Muscle layer of colon (tissue), 2 donors: ENCODE results near the gene MAML3.

ENCODE experiments used
- H3K27ac ChIP-seq: one replicate; pipeline ENCODE4 v1.7.0; 2013; ENCODE audit warnings: low read depth, mild to moderate bottlenecking, low read length, moderate library complexity
- H3K27me3 ChIP-seq, 2 donors: one replicate each; pipeline ENCODE4 v1.7.0; 2013; ENCODE audit warnings: low read length in 2 of 2, mild to moderate bottlenecking in 2 of 2; ENCODE audit not compliant: insufficient read depth in 2 of 2, control insufficient read depth in 1 of 2
- H3K36me3 ChIP-seq: one replicate; pipeline ENCODE4 v1.7.0; 2013; ENCODE audit warnings: mild to moderate bottlenecking, low read length; ENCODE audit not compliant: insufficient read depth
- H3K4me1 ChIP-seq: one replicate; pipeline ENCODE4 v1.7.0; 2013; ENCODE audit warnings: mild to moderate bottlenecking, low read length; ENCODE audit not compliant: insufficient read depth
- H3K4me3 ChIP-seq, 2 donors: one replicate each; pipeline ENCODE4 v1.7.0; 2013; ENCODE audit warnings: low read length in 2 of 2, low read depth in 1 of 2, mild to moderate bottlenecking in 1 of 2, moderate library complexity in 1 of 2
- H3K9ac ChIP-seq: one replicate; pipeline ENCODE4 v1.7.0; 2013; ENCODE audit warnings: low read length
- H3K9me3 ChIP-seq: one replicate; pipeline ENCODE4 v1.7.0; 2013; ENCODE audit warnings: mild to moderate bottlenecking, low read length
- donor health status: abdominal sarcoma.
- donor health status: Adenocarcinoma of cecum.

MAML3 gene

DNA sequence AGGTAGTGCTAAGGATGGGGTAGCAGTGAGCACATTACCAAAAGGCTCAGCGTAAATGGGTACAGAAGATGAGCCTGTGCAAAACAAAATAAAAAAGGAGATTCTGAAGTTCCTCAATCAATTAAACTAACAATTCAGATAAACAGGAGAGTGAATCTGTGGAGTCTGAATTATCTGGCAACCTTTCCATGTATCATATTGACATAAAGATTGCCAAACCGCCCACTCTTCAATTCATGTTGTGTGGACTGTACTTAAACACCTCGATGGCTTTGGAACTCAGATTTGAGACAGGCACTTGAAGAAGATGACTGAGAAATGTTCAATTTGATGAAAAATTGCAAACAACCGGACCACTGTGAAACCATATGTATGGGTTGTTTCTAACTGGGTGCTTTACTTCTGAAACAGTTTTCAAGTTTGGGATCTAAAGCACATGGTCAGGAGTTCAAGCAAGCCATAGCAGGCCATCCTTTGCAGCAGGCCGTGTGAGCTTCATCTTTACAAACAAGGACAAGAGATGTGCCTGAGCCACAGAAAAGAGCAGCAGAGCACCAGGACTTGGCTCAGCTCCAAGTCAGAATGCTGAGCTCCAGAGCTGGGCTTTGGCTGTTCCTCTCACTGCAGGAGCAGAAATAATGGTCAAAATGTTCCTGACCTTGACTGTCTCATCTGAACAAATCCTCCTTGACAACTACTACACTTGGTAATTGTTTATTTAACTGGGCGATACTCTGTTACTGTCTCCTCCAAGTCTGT lies 380.2 kb downstream of the MAML3 start:
- H3K27ac ChIP-seq, result no peak overlapping the region
- no peaks in the 10 kb centered on the region for H3K9me3 ChIP-seq
- no peaks in the 10 kb centered on the region for H3K27me3 ChIP-seq
- no peak overlapping the region for H3K9ac ChIP-seq
- no peaks in the 10 kb centered on the region for H3K36me3 ChIP-seq
- H3K4me3 ChIP-seq, result no peak overlapping the region
- H3K4me1 ChIP-seq, result no peaks in the 10 kb centered on the region

- Histone ChIP-seq H3K4me3 (no peak overlapping the region), H3K27ac (no peak overlapping the region), H3K9ac (no peak overlapping the region)
Observed at GRCh38 chr4:139770361-139770760, 383.6 kb downstream of the MAML3 start.

DNA sequence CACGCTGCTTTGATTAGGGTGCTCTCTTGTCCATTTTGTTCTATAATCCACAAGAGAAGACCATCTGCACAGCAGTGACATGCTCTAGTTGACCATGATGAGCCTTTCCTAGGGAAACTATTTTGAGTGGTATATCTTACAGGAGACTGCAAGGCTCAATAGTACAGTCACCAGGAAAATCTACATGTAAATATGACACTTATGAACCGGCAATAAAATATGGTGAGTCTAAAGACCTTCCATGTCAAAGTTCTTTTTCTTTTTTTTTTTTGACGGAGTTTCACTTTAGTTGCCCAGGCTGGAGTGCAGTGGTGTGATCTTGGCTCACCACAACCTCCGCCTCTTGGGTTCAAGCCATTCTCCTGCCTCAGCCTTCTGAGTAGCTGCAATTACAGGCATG lies 384.6 kb downstream of the MAML3 start:
- Histone ChIP-seq H3K27ac (no peak overlapping the region), H3K9ac (no peak overlapping the region), H3K4me1 (peaks cover 1% of the 10 kb centered on the region), H3K4me3 (no peak overlapping the region), H3K36me3 (no peaks in the 10 kb centered on the region), H3K27me3 (no peaks in the 10 kb centered on the region), H3K9me3 (no peaks in the 10 kb centered on the region)

More at GRCh38 chr4:139770361-139770760, 383.6 kb downstream of the MAML3 start:
- no peaks in the 10 kb centered on the region for H3K4me1 ChIP-seq
- no peaks in the 10 kb centered on the region for H3K27me3 ChIP-seq
- H3K36me3 ChIP-seq, result no peaks in the 10 kb centered on the region
- no peaks in the 10 kb centered on the region for H3K9me3 ChIP-seq

GRCh38 chr4:139768896-139769295 lies 385.1 kb downstream of the MAML3 start:
- Histone ChIP-seq H3K9ac (no peak overlapping the region), H3K36me3 (no peaks in the 10 kb centered on the region), H3K27me3 (no peaks in the 10 kb centered on the region), H3K4me1 (peaks cover 6% of the 10 kb centered on the region), H3K27ac (no peak overlapping the region), H3K4me3 (no peak overlapping the region), H3K9me3 (no peaks in the 10 kb centered on the region)

GRCh38 chr4:139768366-139768765 lies 385.6 kb downstream of the MAML3 start:
- peaks cover 11% of the 10 kb centered on the region for H3K4me1 ChIP-seq
- H3K36me3 ChIP-seq, result no peaks in the 10 kb centered on the region
- H3K27ac ChIP-seq, result no peak overlapping the region
- H3K9ac ChIP-seq, result no peak overlapping the region
- H3K4me3 ChIP-seq, result no peak overlapping the region
- H3K9me3 ChIP-seq, result no peaks in the 10 kb centered on the region
- H3K27me3 ChIP-seq, result no peaks in the 10 kb centered on the region

DNA sequence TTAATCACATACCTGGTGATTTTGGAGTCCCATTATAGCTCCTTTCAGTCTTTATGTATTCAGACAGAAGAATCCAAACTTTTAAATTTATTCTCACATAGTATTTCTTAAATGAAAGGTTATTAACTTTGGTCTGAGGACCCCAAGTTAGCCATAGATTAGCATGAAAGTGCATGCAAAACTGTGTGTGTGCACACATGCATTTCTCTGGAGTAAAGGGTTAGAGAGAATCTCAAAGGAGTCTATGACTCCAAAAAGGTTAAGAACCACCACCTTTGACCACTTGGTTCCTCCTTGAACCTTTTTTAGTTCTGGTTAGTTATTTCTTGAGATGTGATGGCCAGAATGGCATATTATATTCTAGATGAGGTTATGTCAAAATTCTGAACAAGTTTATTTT lies 386.4 kb downstream of the MAML3 start:
- H3K27ac ChIP-seq, result no peak overlapping the region
- H3K9ac ChIP-seq, result no peak overlapping the region
- no peaks in the 10 kb centered on the region for H3K9me3 ChIP-seq
- H3K36me3 ChIP-seq, result no peaks in the 10 kb centered on the region
- peaks cover 19% of the 10 kb centered on the region for H3K4me1 ChIP-seq
- H3K4me3 ChIP-seq, result no peak overlapping the region
- no peaks in the 10 kb centered on the region for H3K27me3 ChIP-seq

- H3K4me3 ChIP-seq, result no peak overlapping the region
- no peaks in the 10 kb centered on the region for H3K9me3 ChIP-seq
- H3K9ac ChIP-seq, result no peak overlapping the region
- H3K4me1 ChIP-seq, result peaks cover 23% of the 10 kb centered on the region
- H3K36me3 ChIP-seq, result no peaks in the 10 kb centered on the region
- no peak overlapping the region for H3K27ac ChIP-seq
- H3K27me3 ChIP-seq, result no peaks in the 10 kb centered on the region
Observed at GRCh38 chr4:139767168-139767567, 386.8 kb downstream of the MAML3 start.

DNA sequence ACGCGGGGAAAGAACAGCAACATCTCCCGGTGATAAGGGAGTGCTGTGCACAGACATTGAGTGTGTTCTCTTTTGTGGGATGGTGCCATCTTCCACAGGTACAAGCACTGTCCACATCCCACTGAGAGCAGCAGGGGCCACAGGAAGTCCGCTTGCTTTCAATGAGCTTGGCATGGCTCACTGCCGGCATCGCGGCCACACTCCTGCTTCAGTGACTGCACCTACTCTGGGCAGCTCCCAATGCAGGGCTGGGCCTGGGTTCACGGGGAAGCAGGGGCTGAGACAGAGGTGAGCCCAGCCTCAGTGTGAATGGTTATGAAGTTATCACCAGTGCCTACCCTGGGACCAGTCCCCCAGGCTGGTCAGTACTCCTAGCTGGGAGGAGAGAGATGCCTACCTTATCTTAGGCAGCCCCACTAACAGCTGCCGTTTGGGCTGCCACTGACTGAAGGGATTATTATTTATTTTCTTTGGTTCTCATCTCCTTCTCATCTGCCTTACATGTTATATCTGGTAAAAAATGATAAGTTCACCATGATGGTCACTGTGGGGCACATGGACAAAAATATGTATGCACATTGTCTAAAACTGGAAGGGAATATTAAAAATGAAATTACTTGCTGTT lies 389.2 kb downstream of the MAML3 start:
- Histone ChIP-seq H3K27ac (no peak overlapping the region), H3K4me3 (no peak overlapping the region), H3K27me3 (no peaks in the 10 kb centered on the region), H3K4me1 (peaks cover 27% of the 10 kb centered on the region), H3K9me3 (no peaks in the 10 kb centered on the region), H3K36me3 (no peaks in the 10 kb centered on the region), H3K9ac (no peak overlapping the region)

- Histone ChIP-seq H3K4me1 (peaks cover 27% of the 10 kb centered on the region), H3K9me3 (no peaks in the 10 kb centered on the region), H3K36me3 (no peaks in the 10 kb centered on the region), H3K9ac (no peak overlapping the region), H3K4me3 (no peak overlapping the region), H3K27ac (no peak overlapping the region), H3K27me3 (no peaks in the 10 kb centered on the region)
Observed at GRCh38 chr4:139764182-139764581, 389.8 kb downstream of the MAML3 start.

GRCh38 chr4:139763672-139764071 lies 390.3 kb downstream of the MAML3 start:
- Histone ChIP-seq H3K9ac (no peak overlapping the region), H3K9me3 (no peaks in the 10 kb centered on the region), H3K36me3 (no peaks in the 10 kb centered on the region), H3K4me1 (peaks cover 27% of the 10 kb centered on the region), H3K27me3 (no peaks in the 10 kb centered on the region), H3K4me3 (peak overlapping the region in 1 of 2 donors; percentile 21), H3K27ac (no peak overlapping the region)

- Histone ChIP-seq H3K27me3 (no peaks in the 10 kb centered on the region), H3K36me3 (no peaks in the 10 kb centered on the region), H3K4me1 (peaks cover 27% of the 10 kb centered on the region), H3K9ac (no peak overlapping the region), H3K27ac (no peak overlapping the region), H3K4me3 (peak overlapping the region in 1 of 2 donors; percentile 21), H3K9me3 (no peaks in the 10 kb centered on the region)
Observed at GRCh38 chr4:139763205-139763604, 390.8 kb downstream of the MAML3 start.

GRCh38 chr4:139762720-139763119 lies 391.3 kb downstream of the MAML3 start:
- Histone ChIP-seq H3K27me3 (no peaks in the 10 kb centered on the region), H3K4me3 (peak overlapping the region in 1 of 2 donors; percentile 21), H3K36me3 (no peaks in the 10 kb centered on the region), H3K9me3 (no peaks in the 10 kb centered on the region), H3K27ac (no peak overlapping the region), H3K9ac (no peak overlapping the region), H3K4me1 (peaks cover 27% of the 10 kb centered on the region)
